VCaP (cell line): ENCODE data around the gene NEO1.

Source experiments
- H3K27ac ChIP-seq: fragments of 450-650 bp; 2 replicates; pipeline ENCODE4 v1.5.1; 2017
- TF ChIP-seq, protein P1 (sequence below): fragments of 450-650 bp; conservative IDR thresholded peaks from 2 replicates; pipeline ENCODE4 v1.5.1; 2017; ENCODE audit warnings: mild to moderate bottlenecking, moderate library complexity

The NEO1 gene

GRCh38 chr15:73053398-73053723 lies 1.1 kb downstream of the NEO1 start:
- peak overlapping the region; percentile 96 for H3K27ac ChIP-seq
- TF ChIP-seq, protein P1, sequence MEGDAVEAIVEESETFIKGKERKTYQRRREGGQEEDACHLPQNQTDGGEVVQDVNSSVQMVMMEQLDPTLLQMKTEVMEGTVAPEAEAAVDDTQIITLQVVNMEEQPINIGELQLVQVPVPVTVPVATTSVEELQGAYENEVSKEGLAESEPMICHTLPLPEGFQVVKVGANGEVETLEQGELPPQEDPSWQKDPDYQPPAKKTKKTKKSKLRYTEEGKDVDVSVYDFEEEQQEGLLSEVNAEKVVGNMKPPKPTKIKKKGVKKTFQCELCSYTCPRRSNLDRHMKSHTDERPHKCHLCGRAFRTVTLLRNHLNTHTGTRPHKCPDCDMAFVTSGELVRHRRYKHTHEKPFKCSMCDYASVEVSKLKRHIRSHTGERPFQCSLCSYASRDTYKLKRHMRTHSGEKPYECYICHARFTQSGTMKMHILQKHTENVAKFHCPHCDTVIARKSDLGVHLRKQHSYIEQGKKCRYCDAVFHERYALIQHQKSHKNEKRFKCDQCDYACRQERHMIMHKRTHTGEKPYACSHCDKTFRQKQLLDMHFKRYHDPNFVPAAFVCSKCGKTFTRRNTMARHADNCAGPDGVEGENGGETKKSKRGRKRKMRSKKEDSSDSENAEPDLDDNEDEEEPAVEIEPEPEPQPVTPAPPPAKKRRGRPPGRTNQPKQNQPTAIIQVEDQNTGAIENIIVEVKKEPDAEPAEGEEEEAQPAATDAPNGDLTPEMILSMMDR: no peak

DNA sequence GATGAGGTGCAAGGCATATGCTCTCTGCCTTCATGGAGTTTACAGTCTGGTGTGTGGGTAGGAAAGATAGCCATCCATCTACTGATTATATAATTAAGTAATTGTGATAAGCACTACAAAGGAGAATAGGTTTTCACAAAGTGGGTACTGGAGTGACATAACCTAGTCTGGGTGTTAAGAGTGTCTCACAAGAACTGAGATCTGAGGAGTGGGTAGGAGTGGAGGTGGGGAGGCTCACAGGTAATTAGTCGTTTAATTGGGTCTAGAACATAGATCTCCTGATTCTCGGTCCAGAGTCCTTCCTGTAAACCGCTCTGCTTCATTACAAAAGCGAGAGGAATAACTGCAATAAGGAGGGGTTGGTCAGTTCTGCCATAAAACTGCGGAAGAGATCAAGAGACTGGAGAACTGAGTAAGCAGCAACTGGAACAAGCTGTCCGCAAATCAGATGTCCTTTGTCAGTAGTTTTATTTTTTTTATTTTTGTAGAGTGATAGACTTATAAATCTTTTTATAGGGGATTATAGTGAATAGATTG lies 2.2 kb downstream of the NEO1 start:
- TF ChIP-seq, protein P1: no peak

GRCh38 chr15:73056460-73056859 lies 4.2 kb downstream of the NEO1 start:
- no peak overlapping the region for H3K27ac ChIP-seq
- TF ChIP-seq, protein P1: no peak

More for the DNA sequence above, 2.2 kb downstream of the NEO1 start:
- H3K27ac ChIP-seq: no peak overlapping the region

DNA sequence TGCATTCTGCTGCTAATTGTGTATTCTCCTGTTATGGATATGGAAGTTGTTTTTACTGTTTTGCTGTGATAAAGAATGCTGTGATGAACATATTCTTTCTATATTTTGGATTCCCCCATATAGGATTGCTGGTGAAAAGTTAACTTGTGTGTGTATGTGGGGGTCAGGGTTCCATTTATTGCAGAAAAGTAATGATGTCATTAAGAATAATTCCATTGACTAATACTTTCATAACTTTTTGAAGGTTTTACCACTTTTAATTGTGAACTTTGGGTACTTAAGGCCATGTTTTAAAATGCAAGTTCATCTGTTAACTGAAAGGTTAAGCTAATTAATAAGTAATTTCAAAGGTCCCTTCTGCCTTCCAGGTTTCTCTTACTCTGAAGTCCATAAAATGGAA lies 6.2 kb downstream of the NEO1 start:
- no peak overlapping the region for H3K27ac ChIP-seq
- TF ChIP-seq, protein P1: no peak

DNA sequence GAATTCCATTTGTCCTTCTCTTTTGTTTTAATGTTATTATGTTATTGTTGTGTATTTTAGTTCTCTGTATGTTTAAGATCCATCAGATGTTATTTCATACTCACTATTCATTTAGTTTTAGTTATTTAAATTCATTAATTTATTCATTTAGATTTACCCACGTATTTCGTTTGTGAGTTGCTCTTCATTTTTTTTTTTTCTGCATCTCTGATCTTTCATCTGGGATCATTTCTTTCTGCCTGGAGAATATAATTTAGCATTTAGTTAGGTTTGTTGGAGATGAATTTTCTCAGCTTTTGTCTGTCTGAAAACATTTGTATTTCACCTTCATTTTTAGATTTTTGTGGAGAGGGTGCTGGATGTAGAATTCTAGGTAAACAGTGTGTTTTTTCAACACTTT lies 12.9 kb downstream of the NEO1 start:
- TF ChIP-seq, protein P1: no peak

DNA sequence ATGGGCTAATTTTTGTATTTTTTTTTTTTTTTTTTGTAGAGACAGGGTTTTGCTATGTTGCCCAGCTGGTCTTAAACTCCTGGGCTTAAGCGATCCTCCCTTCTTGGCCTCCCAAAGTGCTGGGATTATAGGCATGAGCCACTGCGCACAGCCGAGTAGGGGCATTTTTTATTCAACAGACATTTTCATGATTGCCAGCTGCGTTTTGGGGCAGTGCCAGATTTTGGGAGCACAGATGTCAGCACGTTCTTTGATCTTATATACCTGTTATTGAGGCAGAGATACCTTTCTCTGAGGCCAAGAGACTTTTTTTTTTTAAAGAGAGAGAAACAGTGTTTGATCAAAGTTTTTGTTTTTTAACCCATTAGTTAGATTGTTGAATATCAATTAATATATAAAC lies 16.8 kb downstream of the NEO1 start:
- TF ChIP-seq, protein P1: no peak
- no peak overlapping the region for H3K27ac ChIP-seq

More for the DNA sequence above, 12.9 kb downstream of the NEO1 start:
- H3K27ac ChIP-seq: no peak overlapping the region

GRCh38 chr15:73072894-73073293 lies 20.6 kb downstream of the NEO1 start:
- H3K27ac ChIP-seq: no peak overlapping the region
- TF ChIP-seq, protein P1: no peak

- H3K27ac ChIP-seq: no peak overlapping the region
- TF ChIP-seq, protein P1: no peak
Measured at GRCh38 chr15:73074241-73074640, 22.0 kb downstream of the NEO1 start.
